OCI-LY3 (cell line): ENCODE results near the gene RPS21.

Experiments
- H2AFZ ChIP-seq: fragments of 200-600, 300-600 bp; shearing (Covaris generic); 2 replicates; pipeline ENCODE4 v1.6.0; 2014; ENCODE audit warnings: antibody characterized with exemption, low read depth, low read length
- H3K27ac ChIP-seq: fragments of 200-600, 300-600 bp; sonication (generic); 2 replicates; pipeline ENCODE4 v1.5.1; 2014; ENCODE audit warnings: mild to moderate bottlenecking, low read length, moderate library complexity, mixed read lengths
- H3K27me3 ChIP-seq: fragments of 200-600, 300-600 bp; sonication (generic); 2 replicates; pipeline ENCODE4 v1.6.1; 2014; ENCODE audit warnings: low read depth, low read length, mixed read lengths
- H3K36me3 ChIP-seq: fragments of 200-600, 300-600 bp; sonication (generic); replicated peaks from 2 replicates; pipeline ENCODE3; 2014; ENCODE audit warnings: low read depth, low read length, mixed read lengths
- H3K4me1 ChIP-seq: fragments of 300-600, 200-600 bp; sonication (generic); 2 replicates; pipeline ENCODE4 v1.6.1; 2014; ENCODE audit warnings: low read length, mixed read lengths
- H3K4me2 ChIP-seq: fragments of 200-600, 300-600 bp; sonication (generic); 2 replicates; pipeline ENCODE4 v1.6.1; 2014; ENCODE audit warnings: low read length, mixed read lengths
- H3K4me3 ChIP-seq: fragments of 300-600, 200-600 bp; sonication (generic); 2 replicates; pipeline ENCODE4 v1.5.1; 2014; ENCODE audit warnings: antibody characterized with exemption, mild to moderate bottlenecking, low read length, moderate library complexity
- H3K79me2 ChIP-seq: fragments of 300-600, 200-600 bp; shearing (Covaris generic); 2 replicates; pipeline ENCODE4 v1.6.1; 2014; ENCODE audit warnings: mild to moderate bottlenecking, low read length, mixed read lengths
- H3K9ac ChIP-seq: fragments of 300-600, 200-600 bp; shearing (Covaris generic); 2 replicates; pipeline ENCODE4 v1.6.0; 2014; ENCODE audit warnings: mild to moderate bottlenecking, low read length, moderate library complexity
- H3K9me3 ChIP-seq: fragments of 200-600, 300-600 bp; shearing (Covaris generic); 2 replicates; pipeline ENCODE4 v1.6.1; 2014; ENCODE audit warnings: low read length, mixed read lengths; ENCODE audit not compliant: insufficient read depth
- H4K20me1 ChIP-seq: fragments of 200-600, 300-600 bp; sonication (generic); 2 replicates; pipeline ENCODE4 v1.6.1; 2016; ENCODE audit warnings: low read length, mixed read lengths; ENCODE audit not compliant: insufficient read depth
- EZH2phosphoT487 ChIP-seq: fragments of 200-600 bp; shearing (Covaris generic); IDR thresholded peaks from 2 replicates; pipeline ENCODE4 v1.6.1; 2018; ENCODE audit warnings: antibody characterized with exemption, mixed run types, low read depth
- TF ChIP-seq, protein P1 (sequence below): fragments of 200-600, 300-600 bp; sonication (generic); IDR thresholded peaks from 2 replicates; pipeline ENCODE4 v1.5.1; 2014; ENCODE audit warnings: antibody characterized with exemption, low read length, low read depth

Gene RPS21

GRCh38 chr20:62362590-62362940 is 24.3 kb upstream of the RPS21 start:
- H3K79me2 ChIP-seq, result no peaks in the 10 kb centered on the region
- H3K27me3 ChIP-seq, result no peaks in the 10 kb centered on the region
- peaks cover 14% of the 10 kb centered on the region; the same call in 1 of the 2 replicates for H4K20me1 ChIP-seq
- no peak overlapping the region for H3K4me3 ChIP-seq
- no peaks in the 10 kb centered on the region for H3K36me3 ChIP-seq
- H3K4me2 ChIP-seq, result no peak overlapping the region
- H2AFZ ChIP-seq, result no peak overlapping the region
- TF ChIP-seq, protein P1, sequence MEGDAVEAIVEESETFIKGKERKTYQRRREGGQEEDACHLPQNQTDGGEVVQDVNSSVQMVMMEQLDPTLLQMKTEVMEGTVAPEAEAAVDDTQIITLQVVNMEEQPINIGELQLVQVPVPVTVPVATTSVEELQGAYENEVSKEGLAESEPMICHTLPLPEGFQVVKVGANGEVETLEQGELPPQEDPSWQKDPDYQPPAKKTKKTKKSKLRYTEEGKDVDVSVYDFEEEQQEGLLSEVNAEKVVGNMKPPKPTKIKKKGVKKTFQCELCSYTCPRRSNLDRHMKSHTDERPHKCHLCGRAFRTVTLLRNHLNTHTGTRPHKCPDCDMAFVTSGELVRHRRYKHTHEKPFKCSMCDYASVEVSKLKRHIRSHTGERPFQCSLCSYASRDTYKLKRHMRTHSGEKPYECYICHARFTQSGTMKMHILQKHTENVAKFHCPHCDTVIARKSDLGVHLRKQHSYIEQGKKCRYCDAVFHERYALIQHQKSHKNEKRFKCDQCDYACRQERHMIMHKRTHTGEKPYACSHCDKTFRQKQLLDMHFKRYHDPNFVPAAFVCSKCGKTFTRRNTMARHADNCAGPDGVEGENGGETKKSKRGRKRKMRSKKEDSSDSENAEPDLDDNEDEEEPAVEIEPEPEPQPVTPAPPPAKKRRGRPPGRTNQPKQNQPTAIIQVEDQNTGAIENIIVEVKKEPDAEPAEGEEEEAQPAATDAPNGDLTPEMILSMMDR, result no peak
- no peak for TF ChIP-seq EZH2phosphoT487
- no peak overlapping the region for H3K9ac ChIP-seq
- H3K4me1 ChIP-seq, result peaks cover 10% of the 10 kb centered on the region
- no peak overlapping the region for H3K27ac ChIP-seq
- H3K9me3 ChIP-seq, result no peaks in the 10 kb centered on the region

- Histone ChIP-seq H3K4me1 (peaks cover 17% of the 10 kb centered on the region), H4K20me1 (0 out of 2 replicates have a peak, but pooled peaks cover 11% of the 10 kb centered on the region), H3K9me3 (no peaks in the 10 kb centered on the region), H3K36me3 (no peaks in the 10 kb centered on the region), H3K9ac (no peak overlapping the region), H3K4me2 (no peak overlapping the region), H3K79me2 (no peaks in the 10 kb centered on the region), H3K27ac (no peak overlapping the region), H3K4me3 (no peak overlapping the region), H3K27me3 (peaks cover 5% of the 10 kb centered on the region), H2AFZ (no peak overlapping the region)
- no peak for TF ChIP-seq EZH2phosphoT487
- TF ChIP-seq, protein P1, result peak; percentile 45
These were observed 23.6 kb upstream of the RPS21 start for GRCh38 chr20:62362991-62363919.

GRCh38 chr20:62363920-62364851 is 22.7 kb upstream of the RPS21 start:
- peaks cover 22% of the 10 kb centered on the region for H3K4me1 ChIP-seq
- H3K27me3 ChIP-seq, result peaks cover 14% of the 10 kb centered on the region
- H3K9ac ChIP-seq, result no peak overlapping the region
- H4K20me1 ChIP-seq, result 0 out of 2 replicates have a peak, but pooled peaks cover 11% of the 10 kb centered on the region
- TF ChIP-seq, protein P1, result no peak
- no peak for TF ChIP-seq EZH2phosphoT487
- no peak overlapping the region for H3K4me3 ChIP-seq
- H2AFZ ChIP-seq, result no peak overlapping the region
- H3K27ac ChIP-seq, result no peak overlapping the region
- H3K36me3 ChIP-seq, result no peaks in the 10 kb centered on the region
- no peak overlapping the region for H3K4me2 ChIP-seq
- no peaks in the 10 kb centered on the region for H3K9me3 ChIP-seq
- no peaks in the 10 kb centered on the region for H3K79me2 ChIP-seq
